Fibroblast of lung (primary cell): Measurements from ENCODE around the gene CASKIN2. TPM values are rescaled to one million over a fixed set of nuclear protein-coding genes. Genes with fewer than 3 reads are reported as not detected.
"Not testable (repeated sequence)": the region's sequence is repeated elsewhere in the genome, so short reads cannot be mapped to it uniquely, and the experiment has no call there.

Experiments used
- DNase-seq, 2 donors: peaks; one replicate each; pipeline versions ENCODE4 v3.0.0 to v3.0.0-alpha.2; 2010; ENCODE audit warnings: low read depth in 2 of 2
- H2AFZ ChIP-seq: 2 replicates; pipeline ENCODE4 v1.5.1; 2012; ENCODE audit warnings: low read length, control low read depth, inconsistent platforms
- H3K27ac ChIP-seq: 2 replicates; pipeline ENCODE4 v1.5.1; 2011; ENCODE audit warnings: low read length, control low read depth; ENCODE audit not compliant: insufficient read depth
- H3K27me3 ChIP-seq: 2 replicates; pipeline ENCODE4 v1.5.1; 2011; ENCODE audit warnings: mild to moderate bottlenecking, low read length; ENCODE audit not compliant: control insufficient read depth, insufficient read depth
- H3K36me3 ChIP-seq: 2 replicates; pipeline ENCODE4 v1.5.1; 2011; ENCODE audit warnings: low read length; ENCODE audit not compliant: control insufficient read depth, insufficient read depth
- H3K4me1 ChIP-seq: 2 replicates; pipeline ENCODE4 v1.5.1; 2011; ENCODE audit warnings: low read length; ENCODE audit not compliant: control insufficient read depth, insufficient read depth; ENCODE audit errors: extremely low read depth
- H3K4me2 ChIP-seq: 2 replicates; pipeline ENCODE4 v1.5.1; 2011; ENCODE audit warnings: low read length, control low read depth; ENCODE audit not compliant: insufficient read depth; ENCODE audit errors: extremely low read depth
- H3K4me3 ChIP-seq, 4 experiments: fragments of 200-600 bp in 1 of 4; sonication (generic) in 1 of 4; replicated peaks in 1 of 4; 2 replicates each; pipeline ENCODE4 v1.5.1; 2011 to 2016; ENCODE audit warnings: low read length in 4 of 4, low read depth in 3 of 4, mild to moderate bottlenecking in 3 of 4, control low read depth in 2 of 4, inconsistent platforms in 1 of 4, mixed read lengths in 1 of 4; ENCODE audit not compliant: insufficient read depth in 1 of 4; ENCODE audit errors: control extremely low read depth in 1 of 4
- H3K79me2 ChIP-seq: 2 replicates; pipeline ENCODE4 v1.5.1; 2012; ENCODE audit warnings: mild to moderate bottlenecking, low read length, inconsistent platforms; ENCODE audit not compliant: control insufficient read depth, insufficient read depth
- H3K9ac ChIP-seq: 2 replicates; pipeline ENCODE4 v1.5.1; 2011; ENCODE audit warnings: mild to moderate bottlenecking, low read length, control low read depth; ENCODE audit not compliant: insufficient read depth
- H3K9me3 ChIP-seq: 2 replicates; pipeline ENCODE4 v1.5.1; 2012; ENCODE audit warnings: low read depth, low read length; ENCODE audit not compliant: control insufficient read depth, insufficient read depth
- H4K20me1 ChIP-seq: 2 replicates; pipeline ENCODE4 v1.5.1; 2011; ENCODE audit warnings: low read length; ENCODE audit not compliant: control insufficient read depth, insufficient read depth; ENCODE audit errors: extremely low read depth
- EZH2 ChIP-seq: IDR thresholded peaks from 2 replicates; pipeline ENCODE4 v1.5.1; 2012; ENCODE audit warnings: low read length, control low read depth, mild to moderate bottlenecking; ENCODE audit errors: missing control alignments
- polyA plus RNA-seq, 2 donors: library from polyadenylated mRNA; depleted of rRNA in 1 of 2; stranded (reverse) in 1 of 2; unstranded in 1 of 2; fragments of >200 nt; gene quantifications; 2 replicates each; pipeline ENCODE4 v1.2.1, GENCODE V29; 2011 to 2012; ENCODE audit warnings: missing spikeins in 1 of 2
- total RNA-seq: library from RNA; depleted of rRNA; stranded (reverse); fragments of >200 nt; gene quantifications from 2 replicates; pipeline ENCODE4 v1.2.1, GENCODE V29; 2014
- TF ChIP-seq, protein P1 (sequence below), 2 donors: IDR thresholded peaks in 1 of 2; conservative IDR thresholded peaks in 1 of 2; 1 replicate in 1 of 2; 2 replicates in 1 of 2; pipeline ENCODE4 v1.5.1; 2011 to 2012; ENCODE audit warnings: low read length in 2 of 2, control low read depth in 1 of 2, inconsistent platforms in 1 of 2, low read depth in 1 of 2, mild to moderate bottlenecking in 1 of 2

Gene CASKIN2
- total and polyA plus RNA-seq, 2 donors (not counting 1 experiment from before 2014, with no cell fraction given) = 3.4 to 8.3 TPM

GRCh38 chr17:75478508-75478907 is 36.8 kb downstream of the CASKIN2 start:
- peak; percentile 24 to 28 for DNase-seq
- H3K9me3 ChIP-seq = no peaks in the 10 kb centered on the region
- H3K4me2 ChIP-seq = no peak overlapping the region
- H3K4me3 ChIP-seq = no peak overlapping the region
- H4K20me1 ChIP-seq = no peaks in the 10 kb centered on the region
- H3K9ac ChIP-seq = no peak overlapping the region
- H3K4me1 ChIP-seq = peaks cover 14% of the 10 kb centered on the region
- no peaks in the 10 kb centered on the region for H3K36me3 ChIP-seq
- H3K27ac ChIP-seq = no peak overlapping the region
- H2AFZ ChIP-seq = no peak overlapping the region
- H3K27me3 ChIP-seq = no peaks in the 10 kb centered on the region
- TF ChIP-seq, protein P1, sequence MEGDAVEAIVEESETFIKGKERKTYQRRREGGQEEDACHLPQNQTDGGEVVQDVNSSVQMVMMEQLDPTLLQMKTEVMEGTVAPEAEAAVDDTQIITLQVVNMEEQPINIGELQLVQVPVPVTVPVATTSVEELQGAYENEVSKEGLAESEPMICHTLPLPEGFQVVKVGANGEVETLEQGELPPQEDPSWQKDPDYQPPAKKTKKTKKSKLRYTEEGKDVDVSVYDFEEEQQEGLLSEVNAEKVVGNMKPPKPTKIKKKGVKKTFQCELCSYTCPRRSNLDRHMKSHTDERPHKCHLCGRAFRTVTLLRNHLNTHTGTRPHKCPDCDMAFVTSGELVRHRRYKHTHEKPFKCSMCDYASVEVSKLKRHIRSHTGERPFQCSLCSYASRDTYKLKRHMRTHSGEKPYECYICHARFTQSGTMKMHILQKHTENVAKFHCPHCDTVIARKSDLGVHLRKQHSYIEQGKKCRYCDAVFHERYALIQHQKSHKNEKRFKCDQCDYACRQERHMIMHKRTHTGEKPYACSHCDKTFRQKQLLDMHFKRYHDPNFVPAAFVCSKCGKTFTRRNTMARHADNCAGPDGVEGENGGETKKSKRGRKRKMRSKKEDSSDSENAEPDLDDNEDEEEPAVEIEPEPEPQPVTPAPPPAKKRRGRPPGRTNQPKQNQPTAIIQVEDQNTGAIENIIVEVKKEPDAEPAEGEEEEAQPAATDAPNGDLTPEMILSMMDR (conservative IDR thresholded peaks at IDR 0.05 in 1 of 2, IDR thresholded peaks at IDR 0.05 in 1 of 2; ENCODE audit: low read depth in 1 of 2, low read length in 2 of 2) = no peak
- TF ChIP-seq EZH2 = no peak
- H3K79me2 ChIP-seq = no peaks in the 10 kb centered on the region

DNA sequence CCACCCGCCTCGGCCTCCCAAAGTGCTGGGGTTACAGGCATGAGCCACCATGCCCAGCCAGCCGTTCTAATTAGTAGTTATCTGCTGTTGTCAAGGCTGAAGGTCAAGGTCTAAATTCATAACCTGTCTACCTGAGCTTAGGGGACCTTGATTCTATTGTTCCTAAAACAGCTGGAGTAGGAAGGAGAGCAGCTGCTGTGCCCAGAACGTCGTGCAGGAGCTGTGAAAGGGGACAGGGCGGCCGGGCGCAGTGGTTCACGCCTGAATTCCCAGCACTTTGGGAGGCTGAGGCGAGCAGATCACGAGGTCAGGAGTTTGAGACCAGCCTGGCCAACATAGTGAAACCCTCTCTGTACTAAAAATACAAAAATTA is 37.9 kb downstream of the CASKIN2 start:
- peaks cover 14% of the 10 kb centered on the region for H3K4me1 ChIP-seq
- H2AFZ ChIP-seq, H3K4me3 ChIP-seq, DNase-seq, H3K79me2 ChIP-seq, H3K4me2 ChIP-seq, H4K20me1 ChIP-seq, H3K9me3 ChIP-seq, H3K9ac ChIP-seq, H3K27ac ChIP-seq, H3K27me3 ChIP-seq, H3K36me3 ChIP-seq: not testable (repeated sequence)

DNA sequence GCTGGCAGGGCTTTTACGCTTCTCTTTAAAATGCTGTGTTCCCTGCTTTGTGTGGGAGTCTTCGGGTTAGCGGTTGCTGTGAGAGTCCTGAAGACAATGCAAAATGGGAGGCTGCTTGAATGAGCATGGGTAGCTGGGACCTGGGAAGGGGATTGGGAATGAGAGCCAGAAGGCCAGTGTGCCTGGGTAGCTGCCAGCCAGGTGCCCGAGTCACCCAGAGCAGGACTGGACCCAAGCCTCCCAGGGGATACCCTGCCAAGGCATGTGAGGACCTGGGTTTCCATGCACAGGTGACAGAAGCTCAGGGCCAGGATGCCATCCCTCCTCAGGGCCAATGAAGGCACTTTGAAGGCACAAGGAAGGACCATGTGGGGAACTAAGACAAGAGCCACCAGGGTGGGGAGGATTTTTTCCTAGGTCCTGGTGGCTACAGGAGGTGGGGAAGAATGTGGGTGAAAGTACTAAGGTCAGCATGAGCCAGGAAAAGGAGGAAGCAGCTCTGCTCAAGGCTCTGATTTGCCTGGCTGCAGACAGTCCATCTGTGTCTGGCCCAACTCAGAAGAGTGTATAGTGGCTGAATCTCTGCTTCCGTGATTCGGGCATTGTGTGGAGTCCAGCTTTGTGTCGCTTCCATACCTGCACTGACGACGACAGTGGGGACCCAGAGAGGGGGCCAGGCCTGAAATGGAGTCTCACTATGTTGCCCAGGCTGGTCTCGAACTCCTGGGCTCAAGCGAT is 38.4 kb downstream of the CASKIN2 start:
- no peaks in the 10 kb centered on the region for H3K79me2 ChIP-seq
- H3K4me2 ChIP-seq = peak overlapping the region; percentile 58

More for the DNA sequence above, 38.4 kb downstream of the CASKIN2 start:
- Histone ChIP-seq H3K4me1 (peaks cover 14% of the 10 kb centered on the region), H3K9ac (no peak overlapping the region), H3K9me3 (no peaks in the 10 kb centered on the region), H2AFZ (no peak overlapping the region), H3K36me3 (no peaks in the 10 kb centered on the region), H3K4me3 (peak overlapping the region in 1 of 4 experiments; percentile 14), H3K27ac (no peak overlapping the region), H3K27me3 (no peaks in the 10 kb centered on the region), H4K20me1 (no peaks in the 10 kb centered on the region)
- no peak for DNase-seq
- TF ChIP-seq, protein P1 (conservative IDR thresholded peaks at IDR 0.05 in 1 of 2, IDR thresholded peaks at IDR 0.05 in 1 of 2; ENCODE audit: low read depth in 1 of 2, low read length in 2 of 2) = no peak
- TF ChIP-seq EZH2 = no peak
